ENCODE measurements around the gene CIT. TPM values are rescaled to one million over a fixed set of nuclear protein-coding genes. Genes with fewer than 3 reads are reported as not detected.
"Not testable (repeated sequence)": the region's sequence is repeated elsewhere in the genome, so short reads cannot be mapped to it uniquely, and the experiment has no call there.

Gene CIT
- total and polyA plus RNA-seq, 9 of the 15 experiments (the other 6 are each of a cell fraction or from before 2014, with no cell fraction given), result 1.1 to 46.7 (median 21.3) TPM

- POLR2A ChIA-PET, result interaction anchor here (0.6 kb wide), 1 partner anchor 225 kb away, joined by 3 read pairs; no protein-coding TSS in a partner anchor
- H4K20me1 ChIP-seq (replicated peaks; ENCODE audit: control insufficient read depth, insufficient read depth, low read length); intact Hi-C loops (cut with micrococcal nuclease); H3K9ac ChIP-seq (ENCODE audit: insufficient read depth in 1 of 2, low read depth in 2 of 2, low read length in 2 of 2); H2AFZ ChIP-seq (ENCODE audit: low read depth, low read length); H3K36me3 ChIP-seq (ENCODE audit: control insufficient read depth, insufficient read depth, low read length); H3K4me3 ChIP-seq; H3K9me1 ChIP-seq (ENCODE audit: control insufficient read depth, insufficient read depth, low read length); H3K27me3 ChIP-seq (ENCODE audit: control insufficient read depth in 2 of 2, insufficient read depth in 2 of 2, low read length in 2 of 2); H3K9me3 ChIP-seq (replicated peaks; ENCODE audit: control insufficient read depth, insufficient read depth, low read depth, low read length); H3K79me2 ChIP-seq (ENCODE audit: control insufficient read depth, insufficient read depth, low read length); in situ Hi-C loops (cut with MboI); DNase-seq (ENCODE audit: extremely low read depth in 1 of 4, low spot score in 3 of 4); H3K27ac ChIP-seq (ENCODE audit: extremely low read depth, low read depth, low read length); CTCF ChIA-PET (ENCODE audit: low intra/inter-chr PET ratio); BruUV-seq (replicated peaks); H3K4me2 ChIP-seq (ENCODE audit: insufficient read depth, low read length); ATAC-seq; FAIRE-seq: not testable (repeated sequence)
- 15% methylated on average over 2 of the region's 2 CpGs for WGBS (ENCODE audit: insufficient coverage, low coverage, missing lambda C conversion rate)
- H3K4me1 ChIP-seq (replicated peaks in 1 of 2; ENCODE audit: control insufficient read depth in 2 of 2, insufficient read depth in 2 of 2, low read length in 2 of 2), result peaks cover 2 to 16% of the 10 kb centered on the region in 2 experiments; a peak in 4 of 5 replicates
These were observed 220.1 kb downstream of the CIT start for GRCh38 chr12:119657001-119657400.

GRCh38 chr12:119652665-119653064 is 224.5 kb downstream of the CIT start:
- ChIA-PET POLR2A (interaction anchor here (0.9 kb wide), 1 partner anchor 10 kb away, joined by 3 read pairs; no protein-coding TSS in a partner anchor), CTCF (ENCODE audit: low intra/inter-chr PET ratio) (interaction anchor here (0.5 kb wide), 1 partner anchor 9 kb away, joined by 3 read pairs; no protein-coding TSS in a partner anchor)
- FAIRE-seq, result no peak
- intact Hi-C loops (cut with micrococcal nuclease) (no loop called here), in situ Hi-C loops (cut with MboI) (no loop called here)
- DNase-seq (ENCODE audit: extremely low read depth in 1 of 4, low spot score in 3 of 4), result no peak
- no peak overlapping the region for H3K4me2 ChIP-seq (ENCODE audit: insufficient read depth, low read length)
- peaks cover 0 to 4% of the 10 kb centered on the region in 2 experiments; a peak in 1 of 5 replicates for H3K27me3 ChIP-seq (ENCODE audit: control insufficient read depth in 2 of 2, insufficient read depth in 2 of 2, low read length in 2 of 2)
- no peaks in the 10 kb centered on the region for H3K36me3 ChIP-seq (ENCODE audit: control insufficient read depth, insufficient read depth, low read length)
- H2AFZ ChIP-seq (ENCODE audit: low read depth, low read length), result no peak overlapping the region
- H3K9me3 ChIP-seq (replicated peaks; ENCODE audit: control insufficient read depth, insufficient read depth, low read depth, low read length), result no peaks in the 10 kb centered on the region
- no TSS peak for BruUV-seq (replicated peaks)
- H3K27ac ChIP-seq (ENCODE audit: extremely low read depth, low read depth, low read length), result no peak overlapping the region
- H3K4me1 ChIP-seq (replicated peaks in 1 of 2; ENCODE audit: control insufficient read depth in 2 of 2, insufficient read depth in 2 of 2, low read length in 2 of 2), result no peaks in the 10 kb centered on the region
- no peak overlapping the region for H3K9ac ChIP-seq (ENCODE audit: insufficient read depth in 1 of 2, low read depth in 2 of 2, low read length in 2 of 2)
- no peak for ATAC-seq
- H3K4me3 ChIP-seq, result no peak overlapping the region
- 11% methylated on average over 3 of the region's 3 CpGs for WGBS (ENCODE audit: insufficient coverage, low coverage, missing lambda C conversion rate)
- H3K9me1 ChIP-seq (ENCODE audit: control insufficient read depth, insufficient read depth, low read length), result no peaks in the 10 kb centered on the region
- no peaks in the 10 kb centered on the region for H3K79me2 ChIP-seq (ENCODE audit: control insufficient read depth, insufficient read depth, low read length)
- H4K20me1 ChIP-seq (replicated peaks; ENCODE audit: control insufficient read depth, insufficient read depth, low read length), result no peaks in the 10 kb centered on the region
- TF ChIP-seq TRIM25 (IDR thresholded peaks at IDR 0.05; ENCODE audit: borderline replicate concordance), result no peak
- no peak for TF ChIP-seq MNT (conservative IDR thresholded peaks at IDR 0.05)
- TF ChIP-seq SRSF9 (IDR thresholded peaks at IDR 0.05; ENCODE audit: borderline replicate concordance, low read depth, low read length), result no peak
- no peak for TF ChIP-seq TAL1 (IDR thresholded peaks at IDR 0.05)
- no peak for TF ChIP-seq XRCC4 (IDR thresholded peaks at IDR 0.05; ENCODE audit: extremely low read depth, insufficient read depth, insufficient read length)
- TF ChIP-seq PURB (CRISPR knock-in tag; IDR thresholded peaks at IDR 0.05; ENCODE audit: low read depth), result no peak
- TF ChIP-seq GTF2B (IDR thresholded peaks at IDR 0.05; ENCODE audit: extremely low read depth, insufficient read length), result no peak

All from K562 (cell line).